ENCODE data around the gene GPR42. TPM values are rescaled to one million over a fixed set of nuclear protein-coding genes. Genes with fewer than 3 reads are reported as not detected.

Gene GPR42
- total and polyA plus RNA-seq, 2 experiments from 2014 or later, result not detected

DNA sequence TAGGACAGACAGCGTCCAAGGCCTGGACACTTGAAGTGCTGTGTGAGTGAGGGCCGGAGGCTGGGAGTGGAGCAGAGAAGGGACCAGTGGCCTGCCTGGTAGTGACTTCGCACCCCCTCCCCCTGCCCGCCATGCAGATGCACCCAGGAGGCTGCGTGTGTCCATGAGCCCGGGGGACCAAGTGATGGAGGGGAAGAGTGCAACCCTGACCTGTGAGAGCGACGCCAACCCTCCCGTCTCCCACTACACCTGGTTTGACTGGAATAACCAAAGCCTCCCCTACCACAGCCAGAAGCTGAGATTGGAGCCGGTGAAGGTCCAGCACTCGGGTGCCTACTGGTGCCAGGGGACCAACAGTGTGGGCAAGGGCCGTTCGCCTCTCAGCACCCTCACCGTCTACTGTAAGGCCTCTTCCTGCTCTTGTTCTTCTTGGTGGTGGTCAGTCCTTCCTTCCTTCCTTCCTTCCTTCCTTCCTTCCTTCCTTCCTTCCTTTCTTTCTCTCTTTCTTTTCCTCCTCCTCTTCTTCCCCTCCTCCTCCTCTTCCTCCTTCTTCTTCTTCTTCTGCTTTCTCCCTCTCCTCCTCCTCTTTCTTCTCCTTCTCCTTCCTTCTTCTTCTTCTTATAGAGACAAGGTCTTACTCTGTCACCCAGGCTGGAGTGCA lies 29.2 kb upstream of the GPR42 start:
- Histone ChIP-seq H3K79me2 (no peaks in the 10 kb centered on the region), H3K27me3 (no peaks in the 10 kb centered on the region), H4K20me1 (ENCODE audit: insufficient read depth, poor library complexity, severe bottlenecking) (no peaks in the 10 kb centered on the region), H3K4me2 (no peak overlapping the region), H3K4me3 (no peak overlapping the region), H3K9me3 (ENCODE audit: low read depth) (no peaks in the 10 kb centered on the region), H3K9me2 (replicated peaks; ENCODE audit: insufficient read depth) (no peaks in the 10 kb centered on the region), H3K36me3 (replicated peaks; ENCODE audit: insufficient read depth, low read depth) (no peaks in the 10 kb centered on the region), H3K27ac (no peak overlapping the region), H2AFZ (no peak overlapping the region), H3K4me1 (ENCODE audit: insufficient read depth) (no peaks in the 10 kb centered on the region)
- DNase-seq (ENCODE audit: low spot score), result no peak
- WGBS (ENCODE audit: low lambda C conversion rate, missing lambda C conversion rate), result 94% methylated on average over 14 of the region's 14 CpGs
- no peak for TF ChIP-seq EZH2phosphoT487 (IDR thresholded peaks at IDR 0.05; ENCODE audit: low read depth, severe bottlenecking, unreplicated experiment)
- TF ChIP-seq EZH2 (IDR thresholded peaks at IDR 0.05; ENCODE audit: borderline replicate concordance), result no peak
- TF ChIP-seq, protein P1, sequence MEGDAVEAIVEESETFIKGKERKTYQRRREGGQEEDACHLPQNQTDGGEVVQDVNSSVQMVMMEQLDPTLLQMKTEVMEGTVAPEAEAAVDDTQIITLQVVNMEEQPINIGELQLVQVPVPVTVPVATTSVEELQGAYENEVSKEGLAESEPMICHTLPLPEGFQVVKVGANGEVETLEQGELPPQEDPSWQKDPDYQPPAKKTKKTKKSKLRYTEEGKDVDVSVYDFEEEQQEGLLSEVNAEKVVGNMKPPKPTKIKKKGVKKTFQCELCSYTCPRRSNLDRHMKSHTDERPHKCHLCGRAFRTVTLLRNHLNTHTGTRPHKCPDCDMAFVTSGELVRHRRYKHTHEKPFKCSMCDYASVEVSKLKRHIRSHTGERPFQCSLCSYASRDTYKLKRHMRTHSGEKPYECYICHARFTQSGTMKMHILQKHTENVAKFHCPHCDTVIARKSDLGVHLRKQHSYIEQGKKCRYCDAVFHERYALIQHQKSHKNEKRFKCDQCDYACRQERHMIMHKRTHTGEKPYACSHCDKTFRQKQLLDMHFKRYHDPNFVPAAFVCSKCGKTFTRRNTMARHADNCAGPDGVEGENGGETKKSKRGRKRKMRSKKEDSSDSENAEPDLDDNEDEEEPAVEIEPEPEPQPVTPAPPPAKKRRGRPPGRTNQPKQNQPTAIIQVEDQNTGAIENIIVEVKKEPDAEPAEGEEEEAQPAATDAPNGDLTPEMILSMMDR (IDR thresholded peaks at IDR 0.05; ENCODE audit: poor library complexity), result no peak

DNA sequence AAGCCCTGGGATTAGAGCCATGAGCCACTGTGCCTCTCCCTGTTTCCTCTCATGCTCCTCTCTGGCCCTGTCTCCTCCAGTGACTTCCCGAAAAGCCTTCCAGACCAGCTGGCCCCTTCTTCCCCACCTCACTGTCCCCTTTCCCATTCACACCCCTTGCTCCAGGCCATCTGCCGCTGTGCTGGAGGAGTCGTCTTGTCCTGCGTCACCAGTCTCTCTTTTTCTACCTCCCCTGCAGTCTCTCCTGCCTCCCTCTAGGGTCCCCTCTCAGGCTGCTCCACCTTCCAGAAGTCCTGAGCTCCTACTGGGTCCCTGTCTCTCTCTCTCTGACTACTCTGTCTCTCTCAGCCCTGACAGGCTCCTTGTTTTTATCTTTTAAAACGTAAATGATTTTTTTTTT lies 28.4 kb upstream of the GPR42 start:
- TF ChIP-seq, protein P1 (IDR thresholded peaks at IDR 0.05; ENCODE audit: poor library complexity), result no peak
- no peak for TF ChIP-seq EZH2phosphoT487 (IDR thresholded peaks at IDR 0.05; ENCODE audit: low read depth, severe bottlenecking, unreplicated experiment)
- no peak for TF ChIP-seq EZH2 (IDR thresholded peaks at IDR 0.05; ENCODE audit: borderline replicate concordance)
- H3K27me3 ChIP-seq, result no peaks in the 10 kb centered on the region
- H3K4me1 ChIP-seq (ENCODE audit: insufficient read depth), result no peaks in the 10 kb centered on the region
- 35% methylated on average over 5 of the region's 5 CpGs for WGBS (ENCODE audit: low lambda C conversion rate, missing lambda C conversion rate)
- no peak for DNase-seq (ENCODE audit: low spot score)
- H3K27ac ChIP-seq, result no peak overlapping the region
- H3K4me3 ChIP-seq, result no peak overlapping the region
- H3K79me2 ChIP-seq, result no peaks in the 10 kb centered on the region
- H3K4me2 ChIP-seq, result no peak overlapping the region
- no peaks in the 10 kb centered on the region for H3K9me3 ChIP-seq (ENCODE audit: low read depth)
- no peaks in the 10 kb centered on the region for H4K20me1 ChIP-seq (ENCODE audit: insufficient read depth, poor library complexity, severe bottlenecking)
- no peaks in the 10 kb centered on the region for H3K36me3 ChIP-seq (replicated peaks; ENCODE audit: insufficient read depth, low read depth)
- H3K9me2 ChIP-seq (replicated peaks; ENCODE audit: insufficient read depth), result no peaks in the 10 kb centered on the region
- no peak overlapping the region for H2AFZ ChIP-seq

DNA sequence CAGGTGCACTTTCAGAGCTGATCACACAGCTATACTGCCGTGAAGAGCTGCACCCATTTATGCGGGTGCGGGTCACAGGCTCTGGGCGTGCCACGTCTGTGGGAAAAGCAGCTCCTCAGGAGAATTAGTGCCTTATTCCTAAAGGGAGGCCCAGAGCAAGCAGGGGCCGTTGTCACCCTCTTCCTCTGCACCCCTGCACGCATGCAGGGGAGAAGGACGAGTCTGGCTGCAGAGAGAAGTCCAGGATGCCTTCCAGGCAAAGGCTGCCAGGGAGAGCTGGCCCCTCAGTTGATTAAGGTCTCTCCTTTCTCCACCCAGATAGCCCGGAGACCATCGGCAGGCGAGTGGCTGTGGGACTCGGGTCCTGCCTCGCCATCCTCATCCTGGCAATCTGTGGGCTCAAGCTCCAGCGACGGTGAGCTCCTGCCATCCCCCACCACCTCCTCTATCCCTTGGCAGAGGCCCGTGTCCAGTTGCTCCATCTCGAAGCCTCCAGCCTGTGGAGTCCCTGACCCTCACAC lies 26.3 kb upstream of the GPR42 start:
- Histone ChIP-seq H2AFZ (no peak overlapping the region), H3K4me1 (ENCODE audit: insufficient read depth) (no peaks in the 10 kb centered on the region), H3K36me3 (replicated peaks; ENCODE audit: insufficient read depth, low read depth) (no peaks in the 10 kb centered on the region), H3K4me3 (no peak overlapping the region), H3K27ac (no peak overlapping the region), H3K4me2 (no peak overlapping the region), H3K9me2 (replicated peaks; ENCODE audit: insufficient read depth) (no peaks in the 10 kb centered on the region), H3K79me2 (no peaks in the 10 kb centered on the region), H3K27me3 (no peaks in the 10 kb centered on the region), H3K9me3 (ENCODE audit: low read depth) (no peaks in the 10 kb centered on the region), H4K20me1 (ENCODE audit: insufficient read depth, poor library complexity, severe bottlenecking) (no peaks in the 10 kb centered on the region)
- TF ChIP-seq EZH2phosphoT487 (IDR thresholded peaks at IDR 0.05; ENCODE audit: low read depth, severe bottlenecking, unreplicated experiment), result no peak
- no peak for TF ChIP-seq EZH2 (IDR thresholded peaks at IDR 0.05; ENCODE audit: borderline replicate concordance)
- no peak for DNase-seq (ENCODE audit: low spot score)
- WGBS (ENCODE audit: low lambda C conversion rate, missing lambda C conversion rate), result 86% methylated on average over 17 of the region's 17 CpGs

DNA sequence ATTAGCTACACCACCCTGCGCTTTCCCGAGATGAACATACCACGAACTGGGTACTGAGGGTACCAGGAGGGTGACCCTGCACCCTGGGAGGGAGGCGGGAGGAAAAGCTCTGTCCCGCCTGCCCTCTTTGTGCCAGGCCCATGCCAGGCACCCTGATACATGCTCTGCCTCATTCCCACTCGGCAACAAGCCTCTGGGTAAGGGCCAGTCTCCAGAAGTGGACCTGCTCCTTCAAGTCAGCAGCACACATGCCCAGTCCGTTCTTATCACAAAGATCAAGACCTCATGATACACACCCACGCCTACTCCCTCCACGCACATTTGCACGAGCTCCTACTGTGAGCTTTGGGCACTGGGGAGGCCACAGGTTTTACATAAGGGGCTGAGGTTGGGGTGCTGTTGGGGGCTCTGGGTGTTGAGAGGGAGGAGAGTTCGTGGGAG lies 25.2 kb upstream of the GPR42 start:
- no peak for DNase-seq (ENCODE audit: low spot score)
- H3K27me3 ChIP-seq, result no peaks in the 10 kb centered on the region
- H4K20me1 ChIP-seq (ENCODE audit: insufficient read depth, poor library complexity, severe bottlenecking), result no peaks in the 10 kb centered on the region
- H3K27ac ChIP-seq, result no peak overlapping the region
- WGBS (ENCODE audit: low lambda C conversion rate, missing lambda C conversion rate), result 87% methylated on average over 11 of the region's 11 CpGs
- no peak overlapping the region for H3K4me3 ChIP-seq
- no peaks in the 10 kb centered on the region for H3K36me3 ChIP-seq (replicated peaks; ENCODE audit: insufficient read depth, low read depth)
- no peaks in the 10 kb centered on the region for H3K9me2 ChIP-seq (replicated peaks; ENCODE audit: insufficient read depth)
- no peak overlapping the region for H3K4me2 ChIP-seq
- no peaks in the 10 kb centered on the region for H3K79me2 ChIP-seq
- no peaks in the 10 kb centered on the region for H3K9me3 ChIP-seq (ENCODE audit: low read depth)
- TF ChIP-seq EZH2 (IDR thresholded peaks at IDR 0.05; ENCODE audit: borderline replicate concordance), result no peak
- TF ChIP-seq EZH2phosphoT487 (IDR thresholded peaks at IDR 0.05; ENCODE audit: low read depth, severe bottlenecking, unreplicated experiment), result no peak
- TF ChIP-seq, protein P1 (IDR thresholded peaks at IDR 0.05; ENCODE audit: poor library complexity), result no peak
- H2AFZ ChIP-seq, result no peak overlapping the region
- no peaks in the 10 kb centered on the region for H3K4me1 ChIP-seq (ENCODE audit: insufficient read depth)

All from hepatocyte (in vitro differentiated cells).